ENCODE data around the gene MYO1F.

DNA sequence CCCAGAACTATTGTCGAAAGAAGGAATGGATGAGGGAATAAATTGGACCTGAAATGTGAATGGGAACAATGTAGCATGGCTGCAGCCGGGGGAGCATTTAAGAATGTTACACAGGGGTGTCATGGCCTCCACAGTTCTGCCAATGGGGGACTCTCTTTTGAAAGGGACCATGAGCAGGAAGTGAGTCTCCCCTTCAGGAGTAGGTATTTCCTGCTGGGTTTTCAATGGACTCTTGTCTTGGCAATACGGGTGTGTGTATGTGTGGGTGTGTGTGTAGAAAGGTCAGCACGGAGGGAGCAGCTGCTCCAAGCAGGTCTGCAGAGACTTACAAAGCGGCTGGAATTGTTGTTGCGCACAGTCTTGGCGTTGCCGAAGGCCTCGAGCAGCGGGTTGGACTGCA is 24.4 kb downstream of the MYO1F start:
- TF ChIP-seq POLR2A (IDR thresholded peaks at IDR 0.05), result no peak
- TF ChIP-seq, protein P1, sequence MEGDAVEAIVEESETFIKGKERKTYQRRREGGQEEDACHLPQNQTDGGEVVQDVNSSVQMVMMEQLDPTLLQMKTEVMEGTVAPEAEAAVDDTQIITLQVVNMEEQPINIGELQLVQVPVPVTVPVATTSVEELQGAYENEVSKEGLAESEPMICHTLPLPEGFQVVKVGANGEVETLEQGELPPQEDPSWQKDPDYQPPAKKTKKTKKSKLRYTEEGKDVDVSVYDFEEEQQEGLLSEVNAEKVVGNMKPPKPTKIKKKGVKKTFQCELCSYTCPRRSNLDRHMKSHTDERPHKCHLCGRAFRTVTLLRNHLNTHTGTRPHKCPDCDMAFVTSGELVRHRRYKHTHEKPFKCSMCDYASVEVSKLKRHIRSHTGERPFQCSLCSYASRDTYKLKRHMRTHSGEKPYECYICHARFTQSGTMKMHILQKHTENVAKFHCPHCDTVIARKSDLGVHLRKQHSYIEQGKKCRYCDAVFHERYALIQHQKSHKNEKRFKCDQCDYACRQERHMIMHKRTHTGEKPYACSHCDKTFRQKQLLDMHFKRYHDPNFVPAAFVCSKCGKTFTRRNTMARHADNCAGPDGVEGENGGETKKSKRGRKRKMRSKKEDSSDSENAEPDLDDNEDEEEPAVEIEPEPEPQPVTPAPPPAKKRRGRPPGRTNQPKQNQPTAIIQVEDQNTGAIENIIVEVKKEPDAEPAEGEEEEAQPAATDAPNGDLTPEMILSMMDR (IDR thresholded peaks at IDR 0.05), result no peak

All from lower leg skin (tissue), 3 donors.